ENCODE data around the gene EBI3.
"Not testable (repeated sequence)": the region's sequence is repeated elsewhere in the genome, so short reads cannot be mapped to it uniquely, and the experiment has no call there.

EBI3 gene

DNA sequence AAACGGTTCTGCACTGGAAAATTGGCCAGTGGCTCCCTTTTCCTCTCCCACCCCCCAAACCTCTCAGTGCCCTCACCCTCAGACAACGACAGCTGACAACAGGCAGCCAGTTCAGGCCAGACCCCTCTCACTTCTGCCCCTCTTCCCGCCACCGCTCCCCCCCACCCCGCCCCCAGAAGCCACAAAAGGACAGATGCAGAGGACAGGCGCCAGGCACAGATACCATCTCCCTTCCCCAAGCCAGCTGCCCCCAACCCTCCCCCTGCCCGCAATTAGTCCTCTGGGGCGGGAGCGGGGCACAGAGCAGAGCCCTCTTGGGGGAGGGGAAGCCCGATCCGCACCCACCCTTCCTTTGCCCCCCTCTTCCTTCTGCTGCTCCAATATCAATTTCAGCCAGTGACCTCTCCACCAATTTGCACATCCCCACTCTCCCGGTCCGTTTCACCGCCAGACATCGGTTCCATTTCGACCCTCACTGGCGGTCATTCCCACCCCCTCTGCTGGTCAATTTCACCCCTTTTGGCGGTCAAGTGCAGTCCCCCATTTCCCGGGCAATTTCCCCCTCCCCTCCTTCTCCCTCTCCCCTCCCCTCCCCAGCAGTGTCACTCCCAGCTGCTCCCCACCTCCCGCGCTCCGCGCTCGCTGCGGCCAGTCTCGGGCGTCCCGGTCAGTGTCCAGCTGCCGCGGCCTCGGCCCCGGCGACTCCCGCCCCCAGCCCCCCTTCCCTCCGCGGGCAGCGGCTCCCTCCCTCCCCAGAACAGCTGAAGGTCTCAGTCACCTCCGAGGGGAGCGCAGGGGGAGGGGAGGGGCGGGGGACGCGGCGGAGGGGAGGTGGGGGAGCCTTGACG is 49.3 kb downstream of the EBI3 start, which contains the start of gene SHD:
Gene SHD (plus strand): TSS at position 848 of the 848 bp plus-strand sequence. CDS start 798 bp downstream, outside the sequence.
- no peak for DNase-seq (ENCODE audit: low spot score)

GRCh38 chr19:4279267-4279529 is 49.9 kb downstream of the EBI3 start:
- DNase-seq (ENCODE audit: low spot score): no peak

GRCh38 chr19:4279530-4280422 is 50.5 kb downstream of the EBI3 start:
- DNase-seq (ENCODE audit: low spot score): no peak

- DNase-seq (ENCODE audit: low spot score): peak; percentile 99
Measured at GRCh38 chr19:4284176-4284958, 55.0 kb downstream of the EBI3 start.

DNA sequence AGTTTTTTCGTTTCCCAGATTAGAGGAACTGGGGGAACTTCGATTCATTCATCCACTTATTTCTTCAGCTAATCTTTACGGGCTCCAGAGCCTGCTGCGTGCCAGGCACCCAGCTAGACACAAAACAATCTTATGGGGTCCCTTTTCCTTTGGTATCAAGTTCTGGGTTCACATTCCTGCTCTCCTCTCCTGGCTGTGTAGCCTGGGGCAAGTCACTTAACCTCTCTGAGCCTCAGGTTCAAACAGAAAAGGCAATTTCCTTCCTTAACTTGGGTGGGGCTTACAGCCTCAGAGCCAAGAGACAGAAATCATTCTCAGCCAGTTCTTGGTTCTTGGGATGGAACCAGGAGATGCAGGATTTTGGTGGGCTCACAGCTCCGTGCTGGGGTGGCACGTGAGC is 55.7 kb downstream of the EBI3 start:
- DNase-seq (ENCODE audit: low spot score): no peak

- DNase-seq (ENCODE audit: low spot score): not testable (repeated sequence)
Measured at GRCh38 chr19:4286141-4286540, 56.8 kb downstream of the EBI3 start.
